GM13976 (cell line): ENCODE data around the gene LIMS1.
"Not testable (repeated sequence)": the region's sequence is repeated elsewhere in the genome, so short reads cannot be mapped to it uniquely, and the experiment has no call there.

ENCODE experiments used
- DNase-seq: peaks from one replicate; pipeline ENCODE4 v3.0.0; 2012; ENCODE audit warnings: low spot score
- CTCF ChIP-seq: IDR thresholded peaks from 2 replicates; pipeline ENCODE4 v1.5.1; 2012; ENCODE audit warnings: borderline replicate concordance, mild to moderate bottlenecking; ENCODE audit not compliant: insufficient read depth; ENCODE audit errors: extremely low read depth, missing control alignments, control extremely low read depth
- in situ Hi-C: fragments of 300-500 bp; cut with MboI; formaldehyde crosslinking; loops from one replicate; pipeline ENCODE4 v1.12.0; 2022; ENCODE audit warnings: low sequenced_read_pairs, mixed read lengths, inconsistent platforms; ENCODE audit not compliant: unreplicated experiment

Gene LIMS1

GRCh38 chr2:108691447-108691846 lies 157.2 kb downstream of the LIMS1 start:
- in situ Hi-C loops: no loop called here
- no peak for TF ChIP-seq CTCF
- DNase-seq: no peak

GRCh38 chr2:108701208-108701607 lies 166.9 kb downstream of the LIMS1 start:
- in situ Hi-C loops: no loop called here
- DNase-seq: no peak

GRCh38 chr2:108701806-108702205 lies 167.5 kb downstream of the LIMS1 start:
- TF ChIP-seq CTCF: no peak
- no peak for DNase-seq
- in situ Hi-C loops: no loop called here

More at GRCh38 chr2:108701208-108701607, 166.9 kb downstream of the LIMS1 start:
- TF ChIP-seq CTCF: no peak

GRCh38 chr2:108704871-108705270 lies 170.6 kb downstream of the LIMS1 start:
- DNase-seq: no peak
- TF ChIP-seq CTCF: no peak
- in situ Hi-C loops: no loop called here

- in situ Hi-C loops: no loop called here
- DNase-seq: no peak
- TF ChIP-seq CTCF: no peak
Measured at GRCh38 chr2:108707300-108707699, 173.0 kb downstream of the LIMS1 start.

- DNase-seq, in situ Hi-C loops: not testable (repeated sequence)
Measured at GRCh38 chr2:108716971-108717370, 182.7 kb downstream of the LIMS1 start.

GRCh38 chr2:108719149-108720044 lies 185.1 kb downstream of the LIMS1 start, which contains the start of gene RANBP2:
TSS of gene RANBP2 (plus strand) at chr2:108719482. CDS start at chr2:108719607, 125 bp downstream.
- peak; percentile 92 for DNase-seq
- in situ Hi-C loops: no loop called here
- TF ChIP-seq CTCF: no peak

GRCh38 chr2:108726048-108726447 lies 191.8 kb downstream of the LIMS1 start:
- DNase-seq, in situ Hi-C loops: not testable (repeated sequence)

- DNase-seq, in situ Hi-C loops: not testable (repeated sequence)
Measured at GRCh38 chr2:108734656-108735055, 200.4 kb downstream of the LIMS1 start.
